HS-27A (cell line): ENCODE data around the gene RNU2-1.
"Not testable (repeated sequence)": the region's sequence is repeated elsewhere in the genome, so short reads cannot be mapped to it uniquely, and the experiment has no call there.

Source experiments
- DNase-seq: peaks from one replicate; pipeline ENCODE4 v3.0.0-alpha.2; 2012; ENCODE audit warnings: low read depth, missing footprints

RNU2-1 gene

GRCh38 chr17:43216369-43216761 is 17.4 kb downstream of the RNU2-1 start:
- no peak for DNase-seq

GRCh38 chr17:43215341-43215740 is 18.4 kb downstream of the RNU2-1 start:
- DNase-seq: no peak

- DNase-seq: no peak
Measured at GRCh38 chr17:43213545-43213944, 20.2 kb downstream of the RNU2-1 start.

GRCh38 chr17:43212641-43213490 is 20.9 kb downstream of the RNU2-1 start:
- DNase-seq: no peak

GRCh38 chr17:43211480-43212402 is 22.0 kb downstream of the RNU2-1 start, which contains the start of gene TMEM106A:
Gene TMEM106A, plus strand, starts transcription at chr17:43211875. Its CDS starts 1,167 bp downstream, at chr17:43213042.
- DNase-seq: peak; percentile 42

GRCh38 chr17:43211123-43211479 is 22.7 kb downstream of the RNU2-1 start:
- no peak for DNase-seq

- DNase-seq: no peak
Measured at GRCh38 chr17:43210576-43210975, 23.2 kb downstream of the RNU2-1 start.

- DNase-seq: not testable (repeated sequence)
Measured at GRCh38 chr17:43203013-43203412, 30.8 kb downstream of the RNU2-1 start.

- no peak for DNase-seq
Measured at GRCh38 chr17:43200127-43200526, 33.6 kb downstream of the RNU2-1 start.

- no peak for DNase-seq
Measured at GRCh38 chr17:43199633-43200032, 34.1 kb downstream of the RNU2-1 start.

- DNase-seq: no peak
Measured at GRCh38 chr17:43193251-43193650, 40.5 kb downstream of the RNU2-1 start.

GRCh38 chr17:43186656-43187055 is 47.1 kb downstream of the RNU2-1 start:
- DNase-seq: not testable (repeated sequence)

- DNase-seq: no peak
Measured at GRCh38 chr17:43183921-43184320, 49.9 kb downstream of the RNU2-1 start.
